Stimulated activated naive B cell treated with anti-CD40 and anti-IgM and Interleukin-4, amounts not matched to agents 10 μg/mL and 1 μg/mL and 100 μg/mL, for 72 hours (primary cell): ENCODE results near the gene IFNA1.

Source experiments
- ATAC-seq, 2 donors: fragments of 150-1000 bp; cut with Tn5 transposase; replicated peaks; 2 replicates each; pipeline ENCODE4 v1.10.0; 2021; ENCODE audit warnings: moderate library complexity in 1 of 2
- DNase-seq: peaks from one replicate; pipeline ENCODE4 v3.0.0; 2021
- H3K27ac Mint-ChIP-seq: one replicate; pipeline ENCODE4 v1.8.0; 2022; ENCODE audit warnings: mild to moderate bottlenecking, mixed read lengths
- H3K27me3 Mint-ChIP-seq, 2 donors: one replicate each; pipeline ENCODE4 v1.8.0; 2022; ENCODE audit warnings: mixed read lengths in 2 of 2
- H3K36me3 Mint-ChIP-seq, 2 donors: one replicate each; pipeline ENCODE4 v1.8.0; 2022; ENCODE audit warnings: mixed read lengths in 2 of 2, mild to moderate bottlenecking in 1 of 2
- H3K4me1 Mint-ChIP-seq, 2 donors: one replicate each; pipeline ENCODE4 v1.8.0; 2022; ENCODE audit warnings: mixed read lengths in 2 of 2, mild to moderate bottlenecking in 1 of 2
- H3K4me3 Mint-ChIP-seq, 2 donors: one replicate each; pipeline ENCODE4 v1.8.0; 2022; ENCODE audit warnings: mild to moderate bottlenecking in 2 of 2, mixed read lengths in 2 of 2, moderate library complexity in 1 of 2
- H3K9me3 Mint-ChIP-seq, 2 donors: one replicate each; pipeline ENCODE4 v1.8.0; 2022; ENCODE audit warnings: mixed read lengths in 2 of 2, mild to moderate bottlenecking in 1 of 2

IFNA1 gene

GRCh38 chr9:21465859-21466518 is 25.8 kb downstream of the IFNA1 start:
- ATAC-seq (peak; percentile 61 to 71), DNase-seq (no peak)
- peaks cover 0 to 3% of the 10 kb centered on the region in 2 donors for H3K36me3 Mint-ChIP-seq
- H3K4me3 Mint-ChIP-seq = no peak overlapping the region
- no peaks in the 10 kb centered on the region for H3K4me1 Mint-ChIP-seq
- H3K9me3 Mint-ChIP-seq = peaks cover 14% of the 10 kb centered on the region in 2 donors
- no peak overlapping the region for H3K27ac Mint-ChIP-seq
- peaks cover 31 to 33% of the 10 kb centered on the region in 2 donors for H3K27me3 Mint-ChIP-seq

- no peak for ATAC-seq
- peaks cover 20 to 26% of the 10 kb centered on the region in 2 donors for H3K27me3 Mint-ChIP-seq
- H3K4me3 Mint-ChIP-seq = no peak overlapping the region
Measured at GRCh38 chr9:21470126-21470525, 29.9 kb downstream of the IFNA1 start.

GRCh38 chr9:21473236-21473635 is 33.0 kb downstream of the IFNA1 start:
- H3K4me3 Mint-ChIP-seq = no peak overlapping the region
- no peaks in the 10 kb centered on the region for H3K36me3 Mint-ChIP-seq
- no peaks in the 10 kb centered on the region for H3K4me1 Mint-ChIP-seq
- ATAC-seq = no peak
- H3K9me3 Mint-ChIP-seq = no peaks in the 10 kb centered on the region
- H3K27me3 Mint-ChIP-seq = peaks cover 21 to 22% of the 10 kb centered on the region in 2 donors
- no peak for DNase-seq
- no peak overlapping the region for H3K27ac Mint-ChIP-seq

More at GRCh38 chr9:21470126-21470525, 29.9 kb downstream of the IFNA1 start:
- no peaks in the 10 kb centered on the region for H3K9me3 Mint-ChIP-seq
- H3K4me1 Mint-ChIP-seq = no peaks in the 10 kb centered on the region
- no peaks in the 10 kb centered on the region for H3K36me3 Mint-ChIP-seq
- H3K27ac Mint-ChIP-seq = no peak overlapping the region
- DNase-seq = no peak

- no peak for ATAC-seq
- H3K27me3 Mint-ChIP-seq = peaks cover 9 to 21% of the 10 kb centered on the region in 2 donors
Measured at GRCh38 chr9:21477466-21477865, 37.2 kb downstream of the IFNA1 start.

GRCh38 chr9:21479152-21479702 is 39.0 kb downstream of the IFNA1 start:
- Mint-ChIP-seq H3K27ac (no peak overlapping the region), H3K36me3 (no peaks in the 10 kb centered on the region), H3K9me3 (peaks cover 0 to 1% of the 10 kb centered on the region in 2 donors), H3K4me3 (no peak overlapping the region), H3K4me1 (peaks cover 0 to 2% of the 10 kb centered on the region in 2 donors), H3K27me3 (peaks cover 6 to 11% of the 10 kb centered on the region in 2 donors)
- ATAC-seq = no peak
- DNase-seq = no peak

More at GRCh38 chr9:21477466-21477865, 37.2 kb downstream of the IFNA1 start:
- H3K4me3 Mint-ChIP-seq = no peak overlapping the region
- H3K27ac Mint-ChIP-seq = no peak overlapping the region
- no peak for DNase-seq
- no peaks in the 10 kb centered on the region for H3K9me3 Mint-ChIP-seq
- H3K4me1 Mint-ChIP-seq = peaks cover 0 to 2% of the 10 kb centered on the region in 2 donors
- no peaks in the 10 kb centered on the region for H3K36me3 Mint-ChIP-seq

- Mint-ChIP-seq H3K27ac (no peak overlapping the region), H3K27me3 (peaks cover 0 to 6% of the 10 kb centered on the region in 2 donors), H3K9me3 (peaks cover 11% of the 10 kb centered on the region in 2 donors), H3K36me3 (no peaks in the 10 kb centered on the region), H3K4me1 (peaks cover 0 to 2% of the 10 kb centered on the region in 2 donors), H3K4me3 (peak overlapping the region in 1 of 2 donors; percentile 7)
- DNase-seq = no peak
- peak; percentile 75 to 78 for ATAC-seq
Measured at GRCh38 chr9:21481470-21482056, 41.3 kb downstream of the IFNA1 start.

GRCh38 chr9:21482213-21482612 is 42.0 kb downstream of the IFNA1 start, which contains the start of gene IFNE:
IFNE (minus strand) TSS chr9:21482313; CDS start chr9:21481694, 619 bp downstream.
- H3K27ac Mint-ChIP-seq = no peak within 1 kb of the TSS
- no peak for ATAC-seq
- H3K4me1 Mint-ChIP-seq = peaks cover 0 to 2% of the 10 kb centered on the region in 2 donors
- peaks cover 0 to 6% of the 10 kb centered on the region in 2 donors for H3K27me3 Mint-ChIP-seq
- peak within 1 kb of the TSS in 1 of 2 donors; percentile 7 for H3K4me3 Mint-ChIP-seq
- no peak for DNase-seq
- no peaks in the 10 kb centered on the region for H3K36me3 Mint-ChIP-seq
- H3K9me3 Mint-ChIP-seq = peaks cover 11% of the 10 kb centered on the region in 2 donors
